Left ventricle myocardium inferior (tissue), 1 donor: Measurements from ENCODE around the gene NDUFS3. TPM values are rescaled to one million over a fixed set of nuclear protein-coding genes. Genes with fewer than 3 reads are reported as not detected.
A peak's percentile ranks its signal among the peaks of the same experiment; 100 is the strongest.

ENCODE experiments used
- DNase-seq: peaks from one replicate; pipeline ENCODE4 v3.0.0-alpha.2; 2020
- H3K27ac ChIP-seq: fragments of 200-600 bp; replicated peaks from 2 replicates; pipeline ENCODE4 v1.8.0; 2021
- H3K27me3 ChIP-seq: fragments of 200-600 bp; 2 replicates; pipeline ENCODE4 v1.8.0; 2021; ENCODE audit warnings: low read depth
- H3K36me3 ChIP-seq: fragments of 200-600 bp; 2 replicates; pipeline ENCODE4 v1.8.0; 2021
- H3K4me1 ChIP-seq: fragments of 200-600 bp; 2 replicates; pipeline ENCODE4 v1.8.0; 2021
- H3K4me3 ChIP-seq: fragments of 200-600 bp; 2 replicates; pipeline ENCODE4 v1.8.0; 2021; ENCODE audit warnings: mild to moderate bottlenecking, moderate library complexity
- H3K9me3 ChIP-seq: fragments of 200-600 bp; replicated peaks from 2 replicates; pipeline ENCODE4 v1.8.0; 2021
- CTCF ChIP-seq: fragments of 200-600 bp; IDR thresholded peaks from 2 replicates; pipeline ENCODE4 v1.8.0; 2021; ENCODE audit warnings: antibody characterized with exemption, mild to moderate bottlenecking, borderline replicate concordance
- intact Hi-C: fragments of 100-400 bp; cut with micrococcal nuclease; formaldehyde crosslinking; loops from one replicate; pipeline ENCODE4 v1.11.0; 2022
- total RNA-seq: library from RNA; stranded (reverse); fragmentation: NEBNext Ultra II Directional; extraction: Animal tissue kit (Norgen Biotek cat#: 25700); gene quantifications from one replicate; pipeline ENCODE4 v1.2.1, GENCODE V29; 2021
- donor health status: DM: no; HTN: yes; CAD: no; lungs with severe emphysema.

Gene NDUFS3
- total RNA-seq, 1 donor from 2014 or later, result 296 TPM

GRCh38 chr11:47571357-47571729, 7.5 kb upstream of the NDUFS3 start:
- no peak for DNase-seq
- Histone ChIP-seq H3K4me3 (no peak overlapping the region), H3K9me3 (no peaks in the 10 kb centered on the region), H3K27ac (no peak overlapping the region), H3K36me3 (peaks cover 56% of the 10 kb centered on the region), H3K4me1 (peaks cover 39% of the 10 kb centered on the region), H3K27me3 (no peaks in the 10 kb centered on the region)
- TF ChIP-seq CTCF, result no peak
- intact Hi-C loops, result no loop called here

GRCh38 chr11:47571895-47572294, 7.0 kb upstream of the NDUFS3 start:
- intact Hi-C loops, result no loop called here
- Histone ChIP-seq H3K27ac (peak overlapping the region; percentile 62), H3K4me1 (peaks cover 36% of the 10 kb centered on the region), H3K27me3 (no peaks in the 10 kb centered on the region), H3K4me3 (no peak overlapping the region), H3K36me3 (peaks cover 57% of the 10 kb centered on the region), H3K9me3 (no peaks in the 10 kb centered on the region)
- DNase-seq, result no peak
- no peak for TF ChIP-seq CTCF

- TF ChIP-seq CTCF, result no peak
- Histone ChIP-seq H3K27ac (peak overlapping the region; percentile 62), H3K4me3 (no peak overlapping the region), H3K4me1 (peaks cover 44% of the 10 kb centered on the region), H3K9me3 (no peaks in the 10 kb centered on the region), H3K36me3 (peaks cover 65% of the 10 kb centered on the region), H3K27me3 (no peaks in the 10 kb centered on the region)
- DNase-seq, result no peak
- intact Hi-C loops, result no loop called here
Measured at GRCh38 chr11:47572715-47573255, 6.1 kb upstream of the NDUFS3 start.

GRCh38 chr11:47573321-47573720, 5.6 kb upstream of the NDUFS3 start:
- intact Hi-C loops, result no loop called here
- H3K4me1 ChIP-seq, result peaks cover 50% of the 10 kb centered on the region
- H3K36me3 ChIP-seq, result peaks cover 65% of the 10 kb centered on the region
- TF ChIP-seq CTCF, result no peak
- no peak overlapping the region for H3K4me3 ChIP-seq
- H3K9me3 ChIP-seq, result no peaks in the 10 kb centered on the region
- peak overlapping the region; percentile 62 for H3K27ac ChIP-seq
- H3K27me3 ChIP-seq, result no peaks in the 10 kb centered on the region
- DNase-seq, result peak; percentile 51

- no peak for TF ChIP-seq CTCF
- H3K4me1 ChIP-seq, result peaks cover 59% of the 10 kb centered on the region
- H3K27me3 ChIP-seq, result no peaks in the 10 kb centered on the region
- H3K27ac ChIP-seq, result no peak overlapping the region
- intact Hi-C loops, result no loop called here
- H3K36me3 ChIP-seq, result peaks cover 67% of the 10 kb centered on the region
- H3K4me3 ChIP-seq, result peak overlapping the region; percentile 100
- DNase-seq, result no peak
- no peaks in the 10 kb centered on the region for H3K9me3 ChIP-seq
Measured at GRCh38 chr11:47577460-47578041, 1.3 kb upstream of the NDUFS3 start.
